HEK293 (cell line): Measurements from ENCODE around the gene MAPKAPK3.
A peak's percentile ranks its signal among the peaks of the same experiment; 100 is the strongest.

Source experiments
- CTCF ChIA-PET: fragments of 350-600 bp; formaldehyde crosslinking; extraction: SDS; loops from one replicate; lab custom pipeline; 2021; ENCODE audit warnings: antibody characterized with exemption; lab: Yijun Ruan, JAX
- POLR2A ChIA-PET: fragments of 300-600 bp; formaldehyde crosslinking; extraction: SDS; loops from one replicate; lab custom pipeline; 2020; ENCODE audit warnings: antibody characterized with exemption, inconsistent platforms; lab: Yijun Ruan, JAX
- H3K27ac ChIP-seq: fragments of 200-500 bp; sonication (Bioruptor generic); 2 replicates; pipeline ENCODE4 v1.5.1; 2014; ENCODE audit warnings: low read depth, low read length, control low read depth, inconsistent platforms; ENCODE audit errors: extremely low read depth
- H3K36me3 ChIP-seq, 2 experiments: fragments of 200-500 bp in 1 of 2; sonication (Bioruptor generic) in 1 of 2; 1 replicate in 1 of 2; 2 replicates in 1 of 2; pipeline ENCODE4 v1.5.1; 2014 to 2017; ENCODE audit warnings: inconsistent platforms in 2 of 2, low read length in 2 of 2; ENCODE audit not compliant: control insufficient read depth in 2 of 2, insufficient read depth in 1 of 2
- H3K4me1 ChIP-seq: fragments of 200-500 bp; sonication (Bioruptor generic); 2 replicates; pipeline ENCODE4 v1.5.1; 2014; ENCODE audit warnings: mild to moderate bottlenecking, low read length, inconsistent platforms; ENCODE audit not compliant: control insufficient read depth, insufficient read depth
- H3K4me3 ChIP-seq: 2 replicates; pipeline ENCODE4 v1.5.1; 2011; ENCODE audit warnings: low read depth, mild to moderate bottlenecking, control low read depth, low read length, moderate library complexity
- H3K9me3 ChIP-seq: fragments of 200-500 bp; sonication (Bioruptor generic); 2 replicates; pipeline ENCODE4 v1.5.1; 2014; ENCODE audit warnings: low read depth, low read length, inconsistent platforms; ENCODE audit not compliant: control insufficient read depth, insufficient read depth
- CTCF ChIP-seq: fragments of 450-650 bp; formaldehyde crosslinking; IDR thresholded peaks from 2 replicates; pipeline ENCODE4 v1.5.1; 2016; ENCODE audit warnings: missing biosample characterization, missing genetic modification characterization
- HIC1 ChIP-seq: fragments of 450-650 bp; formaldehyde crosslinking; IDR thresholded peaks from 2 replicates; pipeline ENCODE4 v1.5.1; 2016; ENCODE audit warnings: missing biosample characterization, missing genetic modification characterization
- IKZF3 ChIP-seq: fragments of 450-650 bp; IDR thresholded peaks from 2 replicates; pipeline ENCODE4 v1.5.0; 2018; ENCODE audit warnings: missing biosample characterization, mild to moderate bottlenecking, missing genetic modification characterization, moderate library complexity
- KLF10 ChIP-seq: fragments of 450-650 bp; IDR thresholded peaks from 2 replicates; pipeline ENCODE4 v1.5.1; 2018; ENCODE audit warnings: missing biosample characterization, mild to moderate bottlenecking, missing genetic modification characterization
- KLF7 ChIP-seq: fragments of 450-650 bp; formaldehyde crosslinking; IDR thresholded peaks from 2 replicates; pipeline ENCODE4 v1.5.1; 2016; ENCODE audit warnings: missing biosample characterization, missing genetic modification characterization, borderline replicate concordance
- REPIN1 ChIP-seq: fragments of 450-650 bp; formaldehyde crosslinking; IDR thresholded peaks from 2 replicates; pipeline ENCODE4 v1.5.1; 2017; ENCODE audit warnings: missing biosample characterization, missing genetic modification characterization, low read depth
- ZBTB17 ChIP-seq: fragments of 450-650 bp; formaldehyde crosslinking; IDR thresholded peaks from 2 replicates; pipeline ENCODE4 v1.5.1; 2016; ENCODE audit warnings: missing biosample characterization, missing genetic modification characterization
- ZBTB48 ChIP-seq: fragments of 450-650 bp; formaldehyde crosslinking; IDR thresholded peaks from 2 replicates; pipeline ENCODE4 v1.5.1; 2016; ENCODE audit warnings: missing biosample characterization, missing genetic modification characterization
- ZBTB7A ChIP-seq: fragments of 450-650 bp; formaldehyde crosslinking; IDR thresholded peaks from 2 replicates; pipeline ENCODE4 v1.5.1; 2016; ENCODE audit warnings: low read depth, missing biosample characterization, missing genetic modification characterization
- ZNF184 ChIP-seq: fragments of 450-650 bp; IDR thresholded peaks from 2 replicates; pipeline ENCODE4 v1.5.1; 2018; ENCODE audit warnings: missing biosample characterization, mild to moderate bottlenecking, missing genetic modification characterization
- ZNF2 ChIP-seq: fragments of 450-650 bp; formaldehyde crosslinking; IDR thresholded peaks from 2 replicates; pipeline ENCODE4 v1.5.1; 2016; ENCODE audit warnings: missing biosample characterization, missing genetic modification characterization
- ZNF311 ChIP-seq: fragments of 450-650 bp; formaldehyde crosslinking; IDR thresholded peaks from 2 replicates; pipeline ENCODE4 v1.5.1; 2017; ENCODE audit warnings: missing biosample characterization, missing genetic modification characterization, borderline replicate concordance
- ZNF335 ChIP-seq: fragments of 450-650 bp; formaldehyde crosslinking; conservative IDR thresholded peaks from 2 replicates; pipeline ENCODE4 v1.5.1; 2016; ENCODE audit warnings: missing biosample characterization, missing genetic modification characterization
- ZNF350 ChIP-seq: fragments of 450-650 bp; formaldehyde crosslinking; IDR thresholded peaks from 2 replicates; pipeline ENCODE4 v1.5.0; 2017; ENCODE audit warnings: missing biosample characterization, mild to moderate bottlenecking, missing genetic modification characterization
- ZNF518A ChIP-seq: fragments of 450-650 bp; formaldehyde crosslinking; conservative IDR thresholded peaks from 2 replicates; pipeline ENCODE4 v1.5.1; 2016; ENCODE audit warnings: low read depth, missing biosample characterization, missing genetic modification characterization
- ZNF571 ChIP-seq: fragments of 450-650 bp; formaldehyde crosslinking; IDR thresholded peaks from 2 replicates; pipeline ENCODE4 v1.5.0; 2017; ENCODE audit warnings: missing biosample characterization, missing genetic modification characterization
- ZNF654 ChIP-seq: fragments of 450-650 bp; formaldehyde crosslinking; IDR thresholded peaks from 2 replicates; pipeline ENCODE4 v1.5.1; 2016; ENCODE audit warnings: low read depth, missing biosample characterization, missing genetic modification characterization
- ZNF747 ChIP-seq: fragments of 450-650 bp; formaldehyde crosslinking; IDR thresholded peaks from 2 replicates; pipeline ENCODE4 v1.5.1; 2016; ENCODE audit warnings: missing biosample characterization, missing genetic modification characterization
- ZSCAN30 ChIP-seq: fragments of 450-650 bp; IDR thresholded peaks from 2 replicates; pipeline ENCODE4 v1.5.1; 2018; ENCODE audit warnings: missing biosample characterization, mild to moderate bottlenecking, missing genetic modification characterization, moderate library complexity
- ZSCAN5A ChIP-seq: fragments of 450-650 bp; formaldehyde crosslinking; IDR thresholded peaks from 2 replicates; pipeline ENCODE4 v1.5.1; 2016; ENCODE audit warnings: missing biosample characterization, missing genetic modification characterization
- ZXDB ChIP-seq: fragments of 450-650 bp; formaldehyde crosslinking; IDR thresholded peaks from 2 replicates; pipeline ENCODE4 v1.5.1; 2016; ENCODE audit warnings: missing biosample characterization, missing genetic modification characterization

Gene MAPKAPK3

GRCh38 chr3:50615190-50615589 is 1.8 kb upstream of the MAPKAPK3 start (continued):
- TF ChIP-seq ZSCAN5A (tag by site-specific recombination) = no peak
- TF ChIP-seq KLF10 (tag by site-specific recombination) = no peak
- no peak for TF ChIP-seq ZXDB
- TF ChIP-seq HIC1 = no peak
- TF ChIP-seq REPIN1 = no peak

- POLR2A ChIA-PET = interaction anchor here (0.6 to 2.5 kb wide), 12 partner anchors 14 to 883 kb away, joined by 3 to 9 read pairs (median 3); partner anchors contain the start of genes CYB561D2, DCAF1, MANF and NPRL2
- TF ChIP-seq ZBTB7A (tag by site-specific recombination) (no peak), ZNF335 (peak; percentile 54), ZBTB48 (tag by site-specific recombination) (peak; percentile 28; the same call in 1 of the 2 replicates), ZNF184 (tag by site-specific recombination) (peak; percentile 70; the same call in 1 of the 2 replicates), IKZF3 (tag by site-specific recombination) (peak; percentile 43; the same call in 1 of the 2 replicates), KLF7 (tag by site-specific recombination) (no peak), ZNF571 (tag by site-specific recombination) (no peak), ZNF518A (tag by site-specific recombination) (0 out of 2 replicates have a peak, but pooled peaks have one; percentile 15), ZBTB17 (tag by site-specific recombination) (0 out of 2 replicates have a peak, but pooled peaks have one; percentile 16), ZNF311 (tag by site-specific recombination) (no peak), ZNF747 (tag by site-specific recombination) (no peak), ZNF2 (tag by site-specific recombination) (0 out of 2 replicates have a peak, but pooled peaks have one; percentile 21), CTCF (tag by site-specific recombination) (peak; percentile 85), ZNF654 (peak; percentile 93), ZSCAN30 (peak; percentile 78; the same call in 1 of the 2 replicates), ZNF350 (tag by site-specific recombination) (no peak)
These were observed 765 bp upstream of the MAPKAPK3 start for GRCh38 chr3:50616003-50616769.

More at GRCh38 chr3:50616003-50616769, 765 bp upstream of the MAPKAPK3 start:
- Histone ChIP-seq H3K4me3 (peak overlapping the region; percentile 78), H3K4me1 (0 out of 2 replicates have a peak, but pooled peaks cover 2% of the 10 kb centered on the region), H3K36me3 (peaks cover 0 to 12% of the 10 kb centered on the region in 2 experiments; a peak in 1 of 3 replicates), H3K9me3 (no peaks in the 10 kb centered on the region), H3K27ac (no peak overlapping the region)
- CTCF ChIA-PET = interaction anchor here (0.5 to 6.2 kb wide), 40 partner anchors 10 to 1507 kb away, joined by 3 to 139 read pairs (median 4); partner anchors contain the start of gene HEMK1
